Effector memory CD4-positive, alpha-beta T cell (primary cell): ENCODE results near the gene DHPS.
"Not testable (repeated sequence)": the region's sequence is repeated elsewhere in the genome, so short reads cannot be mapped to it uniquely, and the experiment has no call there.

Experiments
- DNase-seq, 3 donors: peaks; one replicate each; pipeline ENCODE4 v3.0.0-alpha.2; 2020
- H3K27ac ChIP-seq: 2 replicates; pipeline ENCODE4 v1.7.0; 2013; ENCODE audit warnings: mild to moderate bottlenecking, low read length, moderate library complexity; ENCODE audit not compliant: insufficient read depth, poor library complexity, severe bottlenecking
- H3K27me3 ChIP-seq: replicated peaks from 2 replicates; pipeline ENCODE4 v1.7.0; 2013; ENCODE audit warnings: mild to moderate bottlenecking, low read length; ENCODE audit not compliant: insufficient read depth, control insufficient read depth, poor library complexity, severe bottlenecking
- H3K36me3 ChIP-seq: 2 replicates; pipeline ENCODE4 v1.7.0; 2013; ENCODE audit warnings: mild to moderate bottlenecking, low read length, moderate library complexity; ENCODE audit not compliant: control insufficient read depth, insufficient read depth
- H3K4me1 ChIP-seq: 2 replicates; pipeline ENCODE4 v1.7.0; 2013; ENCODE audit warnings: low read length, mild to moderate bottlenecking; ENCODE audit not compliant: control insufficient read depth, insufficient read depth, poor library complexity, severe bottlenecking
- H3K4me3 ChIP-seq: 2 replicates; pipeline ENCODE4 v1.7.0; 2013; ENCODE audit warnings: low read length, low read depth, mild to moderate bottlenecking; ENCODE audit not compliant: insufficient read depth, poor library complexity, severe bottlenecking
- H3K9me3 ChIP-seq: 2 replicates; pipeline ENCODE4 v1.7.0; 2013; ENCODE audit warnings: mild to moderate bottlenecking, low read length, moderate library complexity; ENCODE audit not compliant: control insufficient read depth
- total RNA-seq, 3 donors: gene quantifications; one replicate each; lab custom pipeline; 2026; lab: John Stamatoyannopoulos, UW

The DHPS gene
- total RNA-seq = 5.7 to 9.7 (median 7.3) reads per million in 3 donors

DNA sequence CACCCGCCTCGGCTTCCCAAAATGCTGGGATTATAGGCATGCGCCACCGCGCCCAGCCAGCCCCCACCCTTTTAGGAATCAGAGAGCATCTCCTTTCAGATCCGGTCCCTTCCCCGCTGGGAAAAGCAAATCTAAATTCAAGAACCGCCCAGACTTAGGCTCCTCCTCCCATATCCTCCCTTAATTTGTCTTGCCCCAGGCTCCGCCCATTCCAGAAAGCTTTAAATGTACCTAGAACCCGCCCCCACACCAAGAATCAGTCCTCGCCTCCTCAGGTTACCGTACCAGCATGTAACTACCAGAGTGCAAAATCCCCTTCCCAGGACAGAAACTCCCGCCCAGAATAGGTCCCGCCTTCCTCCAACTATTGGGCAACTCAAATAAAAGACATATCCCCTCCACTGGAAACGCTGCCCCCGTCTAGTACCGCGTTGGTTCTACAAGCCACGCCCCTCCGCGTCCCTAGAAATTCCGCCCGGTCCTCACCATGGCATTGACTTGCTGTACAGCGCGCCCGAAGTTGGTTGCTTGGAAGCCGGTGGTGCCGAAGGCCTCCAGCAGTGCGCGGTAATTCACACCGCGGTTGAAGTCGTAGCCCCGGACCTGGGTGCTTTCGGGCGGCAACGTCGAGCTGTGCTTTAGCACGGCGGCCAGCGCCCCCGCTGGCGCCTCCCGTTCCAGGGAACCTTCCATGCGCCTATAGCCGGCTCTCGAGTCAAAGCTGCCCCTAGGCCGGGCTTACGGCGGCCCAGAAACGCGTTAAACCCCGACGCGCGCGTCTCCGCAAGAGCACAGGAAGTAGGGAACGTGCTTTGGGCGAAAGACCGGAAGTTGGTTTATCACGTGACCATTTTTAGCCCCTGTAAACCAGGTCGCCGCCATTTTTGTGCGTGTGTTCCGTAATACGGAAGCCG is at the start of gene DHPS:
TSS of gene DHPS (minus strand) at position 807 of the 914 bp plus-strand sequence. CDS start at position 693, 114 bp downstream.
- Histone ChIP-seq H3K27ac (peak within 1 kb of the TSS; percentile 98), H3K27me3 (no peaks in the 10 kb centered on the region), H3K4me3 (peak within 1 kb of the TSS; percentile 90), H3K36me3 (peaks cover 33% of the 10 kb centered on the region), H3K9me3 (no peaks in the 10 kb centered on the region), H3K4me1 (peaks cover 19% of the 10 kb centered on the region)
- peak; percentile 82 to 91 (median 88) for DNase-seq

DNA sequence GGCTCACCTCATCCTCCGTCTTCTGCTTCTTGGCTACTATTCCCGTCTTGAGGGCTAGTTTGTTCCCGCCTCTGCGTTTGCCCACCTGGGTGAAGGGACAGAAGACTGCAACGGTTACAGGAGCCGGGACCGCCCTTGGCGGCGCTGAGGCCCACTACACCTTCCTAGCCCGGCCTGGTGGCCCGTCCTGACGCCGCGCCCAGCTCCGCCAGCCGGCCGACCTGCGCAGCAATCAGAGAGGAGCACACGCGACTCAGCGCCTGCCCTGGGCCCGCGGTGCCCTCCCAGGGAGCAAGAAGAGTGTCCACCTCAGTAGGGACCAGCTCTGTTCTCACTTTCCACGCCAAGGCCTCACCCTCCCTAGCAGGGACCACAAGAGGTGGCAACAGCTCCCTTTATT is 49.7 kb upstream of the DHPS start:
- Histone ChIP-seq H3K27me3 (no peaks in the 10 kb centered on the region), H3K9me3 (no peaks in the 10 kb centered on the region), H3K27ac (no peak overlapping the region), H3K36me3 (peaks cover 34% of the 10 kb centered on the region), H3K4me3 (no peak overlapping the region), H3K4me1 (peaks cover 19% of the 10 kb centered on the region)
- no peak for DNase-seq

GRCh38 chr19:12730064-12730463 is 48.4 kb upstream of the DHPS start:
- Histone ChIP-seq H3K27ac (no peak overlapping the region), H3K36me3 (peaks cover 34% of the 10 kb centered on the region), H3K27me3 (no peaks in the 10 kb centered on the region), H3K4me3 (no peak overlapping the region), H3K4me1 (peaks cover 15% of the 10 kb centered on the region), H3K9me3 (no peaks in the 10 kb centered on the region)
- DNase-seq = no peak

- H3K4me1 ChIP-seq = peaks cover 8% of the 10 kb centered on the region
- no peak overlapping the region for H3K27ac ChIP-seq
- H3K9me3 ChIP-seq = no peaks in the 10 kb centered on the region
- no peak overlapping the region for H3K4me3 ChIP-seq
- no peaks in the 10 kb centered on the region for H3K27me3 ChIP-seq
- peaks cover 34% of the 10 kb centered on the region for H3K36me3 ChIP-seq
- no peak for DNase-seq
Measured at GRCh38 chr19:12727745-12728433, 46.2 kb upstream of the DHPS start.

DNA sequence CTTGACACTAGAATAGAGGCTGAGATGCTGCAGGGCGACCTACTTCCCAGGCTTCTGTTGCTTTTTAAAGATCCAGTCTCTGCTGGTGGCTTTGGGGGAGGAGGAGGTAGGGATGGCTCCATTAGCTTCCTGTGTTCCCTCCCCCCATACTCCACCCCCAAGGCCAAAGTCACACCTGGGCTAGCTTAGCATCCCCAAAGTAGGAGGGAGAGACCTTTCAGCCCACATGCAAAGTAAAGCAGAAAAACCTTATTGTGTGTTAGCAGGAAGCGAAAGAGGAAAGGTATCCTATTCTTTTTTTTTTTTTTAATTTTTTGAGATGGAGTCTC is 45.3 kb upstream of the DHPS start:
- Histone ChIP-seq H3K27me3 (no peaks in the 10 kb centered on the region), H3K4me1 (peaks cover 7% of the 10 kb centered on the region), H3K9me3 (no peaks in the 10 kb centered on the region), H3K4me3 (no peak overlapping the region), H3K36me3 (peaks cover 34% of the 10 kb centered on the region), H3K27ac (no peak overlapping the region)
- DNase-seq = no peak

- H3K36me3 ChIP-seq = peaks cover 22% of the 10 kb centered on the region
- not testable (repeated sequence) for H3K9me3 ChIP-seq
Measured at GRCh38 chr19:12725612-12726011, 43.9 kb upstream of the DHPS start.

DNA sequence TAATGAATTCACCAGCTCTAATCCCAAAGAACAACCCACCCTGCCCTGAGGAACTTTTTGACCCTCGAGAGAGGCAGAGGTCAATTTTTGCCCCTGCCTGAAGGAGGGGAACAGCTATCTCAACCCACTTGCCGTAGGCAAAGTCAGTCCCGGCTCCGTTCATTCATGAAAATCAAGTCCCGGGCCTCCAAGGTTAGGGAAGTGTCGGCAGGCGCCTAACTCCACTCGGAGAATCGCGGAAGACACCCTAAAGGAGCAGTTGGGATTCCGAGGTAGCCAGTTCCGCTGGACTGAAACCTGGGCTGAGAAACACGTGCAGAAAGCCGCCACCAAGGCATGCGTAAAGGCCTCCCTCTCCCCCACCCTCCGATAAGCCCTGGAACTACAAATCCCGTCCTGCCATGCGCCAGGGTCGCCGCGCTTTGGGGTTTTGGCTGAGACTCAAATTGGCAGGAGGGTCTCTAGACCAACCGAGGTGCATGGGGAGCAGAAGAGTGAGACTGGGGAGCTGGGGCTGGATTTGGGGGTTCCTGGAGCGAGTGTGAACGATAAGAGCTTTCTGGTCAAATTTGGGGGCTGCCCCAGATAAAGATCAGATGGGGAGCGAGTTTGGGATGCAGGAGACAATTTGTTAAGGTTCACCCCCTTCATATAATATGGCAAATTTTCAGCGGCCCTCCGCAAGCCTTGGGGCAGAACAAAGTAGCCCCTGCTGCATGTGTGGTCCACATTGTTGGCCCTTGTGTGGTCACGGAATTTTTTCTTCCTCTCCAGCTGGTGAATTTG is 42.2 kb upstream of the DHPS start, which contains the start of gene TNPO2:
TSS of gene TNPO2 (minus strand) at position 292 of the 786 bp plus-strand sequence. CDS start 2,955 bp downstream, outside the sequence.
- Histone ChIP-seq H3K4me3 (peak within 1 kb of the TSS; percentile 55), H3K36me3 (peaks cover 10% of the 10 kb centered on the region), H3K9me3 (no peaks in the 10 kb centered on the region), H3K4me1 (peaks cover 19% of the 10 kb centered on the region), H3K27me3 (no peaks in the 10 kb centered on the region), H3K27ac (peak within 1 kb of the TSS; percentile 75)
- DNase-seq = peak in 2 of 3 donors; percentile 26 to 38

More at GRCh38 chr19:12725612-12726011, 43.9 kb upstream of the DHPS start:
- not testable (repeated sequence) for H3K27ac ChIP-seq, H3K4me3 ChIP-seq, DNase-seq, H3K27me3 ChIP-seq
- H3K4me1 ChIP-seq = peaks cover 15% of the 10 kb centered on the region

DNA sequence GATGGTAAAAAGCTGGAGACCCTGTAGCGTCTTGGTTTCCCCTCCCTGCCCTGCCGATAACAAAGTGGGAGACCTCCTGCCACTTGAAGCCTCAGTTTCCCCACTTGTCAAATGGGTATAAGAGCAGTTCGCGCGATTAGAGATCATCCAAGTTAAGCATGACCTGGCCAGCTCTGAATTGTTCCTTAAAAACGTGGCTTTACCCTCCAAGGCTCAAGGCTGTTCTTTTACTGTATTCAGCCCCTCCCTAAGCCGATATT is 41.6 kb upstream of the DHPS start:
- DNase-seq = no peak
- peaks cover 19% of the 10 kb centered on the region for H3K4me1 ChIP-seq
- peak overlapping the region; percentile 55 for H3K4me3 ChIP-seq
- peaks cover 10% of the 10 kb centered on the region for H3K36me3 ChIP-seq
- H3K27ac ChIP-seq = peak overlapping the region; percentile 62
- H3K9me3 ChIP-seq = no peaks in the 10 kb centered on the region
- no peaks in the 10 kb centered on the region for H3K27me3 ChIP-seq

DNA sequence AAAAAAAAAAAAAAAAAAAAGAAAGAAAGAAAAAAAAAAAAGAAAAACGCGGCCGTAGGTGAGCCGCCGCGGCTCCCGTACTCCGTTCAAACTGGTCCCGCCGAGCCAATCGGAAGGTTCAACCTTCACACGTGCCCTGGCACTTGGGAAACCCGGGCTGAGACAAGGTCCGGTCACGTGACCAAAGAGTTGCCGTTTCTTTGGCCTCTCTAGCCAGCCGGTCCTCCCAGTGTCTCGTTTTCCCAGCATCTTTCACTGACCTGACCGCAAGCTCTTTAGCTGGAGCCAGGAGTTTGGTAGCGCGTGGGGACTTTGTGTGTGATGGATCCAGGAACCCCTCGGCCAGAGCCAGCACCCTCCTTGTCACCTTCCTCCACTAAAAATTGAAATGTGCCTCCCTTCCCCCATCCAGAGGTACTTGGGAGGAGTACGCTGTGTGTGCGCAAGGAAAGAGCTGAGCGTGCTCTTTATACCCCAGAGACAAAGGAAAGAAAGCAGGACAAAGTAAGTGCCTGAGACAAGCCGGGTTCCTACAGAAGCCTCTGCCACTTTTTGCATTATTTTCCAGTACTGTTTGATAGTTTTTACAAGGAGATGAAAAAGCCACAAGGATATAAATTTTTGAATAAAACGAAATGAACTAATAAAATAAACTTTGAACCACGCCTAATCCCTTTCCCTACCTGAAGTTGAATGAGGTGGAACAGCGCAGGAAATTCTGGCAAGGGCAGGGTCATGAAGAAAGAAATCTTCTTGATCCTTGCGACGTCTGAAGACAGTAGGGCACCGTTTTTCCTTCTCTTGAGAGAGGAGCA is 41.1 kb upstream of the DHPS start:
- H3K4me1 ChIP-seq = peaks cover 19% of the 10 kb centered on the region
- H3K27me3 ChIP-seq = no peaks in the 10 kb centered on the region
- no peaks in the 10 kb centered on the region for H3K9me3 ChIP-seq
- peak overlapping the region; percentile 55 for H3K4me3 ChIP-seq
- H3K27ac ChIP-seq = peak overlapping the region; percentile 75
- H3K36me3 ChIP-seq = peaks cover 6% of the 10 kb centered on the region
- DNase-seq = peak; percentile 91 to 95 (median 91)
